ENCODE results near the gene MMP8. TPM values are rescaled to one million over a fixed set of nuclear protein-coding genes. Genes with fewer than 3 reads are reported as not detected.
"Not testable (repeated sequence)": the region's sequence is repeated elsewhere in the genome, so short reads cannot be mapped to it uniquely, and the experiment has no call there.

The MMP8 gene
- total RNA-seq, 2 donors from 2014 or later, result not detected

GRCh38 chr11:102746746-102747578 is 22.2 kb upstream of the MMP8 start:
- not testable (repeated sequence) for ATAC-seq (replicated peaks); H3K36me3 Mint-ChIP-seq (ENCODE audit: low read depth); H3K4me3 Mint-ChIP-seq; H3K9me3 Mint-ChIP-seq; H3K4me1 Mint-ChIP-seq; H3K27ac Mint-ChIP-seq
- peaks cover 17% of the 10 kb centered on the region for H3K27me3 Mint-ChIP-seq

GRCh38 chr11:102734650-102735049 is 9.9 kb upstream of the MMP8 start:
- H3K36me3 Mint-ChIP-seq (ENCODE audit: low read depth), result no peaks in the 10 kb centered on the region
- no peaks in the 10 kb centered on the region for H3K4me1 Mint-ChIP-seq
- H3K27ac Mint-ChIP-seq, result no peak overlapping the region
- H3K4me3 Mint-ChIP-seq, result no peak overlapping the region
- H3K9me3 Mint-ChIP-seq, result no peaks in the 10 kb centered on the region
- ATAC-seq (replicated peaks), result no peak
- peaks cover 10% of the 10 kb centered on the region for H3K27me3 Mint-ChIP-seq

- Mint-ChIP-seq H3K27me3 (peaks cover 8% of the 10 kb centered on the region), H3K4me1 (no peaks in the 10 kb centered on the region), H3K9me3 (no peaks in the 10 kb centered on the region), H3K4me3 (no peak overlapping the region), H3K36me3 (ENCODE audit: low read depth) (no peaks in the 10 kb centered on the region), H3K27ac (no peak overlapping the region)
- ATAC-seq (replicated peaks), result peak; percentile 57
Measured at GRCh38 chr11:102733232-102733875, 8.6 kb upstream of the MMP8 start.

- not testable (repeated sequence) for H3K36me3 Mint-ChIP-seq (ENCODE audit: low read depth); H3K27me3 Mint-ChIP-seq; H3K4me1 Mint-ChIP-seq; H3K27ac Mint-ChIP-seq; ATAC-seq (replicated peaks); H3K4me3 Mint-ChIP-seq; H3K9me3 Mint-ChIP-seq
Measured at GRCh38 chr11:102730944-102731343, 6.2 kb upstream of the MMP8 start.

- ATAC-seq (replicated peaks), result no peak
- Mint-ChIP-seq H3K27ac (no peak overlapping the region), H3K4me1 (no peaks in the 10 kb centered on the region), H3K9me3 (no peaks in the 10 kb centered on the region), H3K36me3 (ENCODE audit: low read depth) (no peaks in the 10 kb centered on the region), H3K4me3 (no peak overlapping the region), H3K27me3 (no peaks in the 10 kb centered on the region)
Measured at GRCh38 chr11:102729849-102730815, 5.4 kb upstream of the MMP8 start.

- H3K4me3 Mint-ChIP-seq, result no peak overlapping the region
- no peaks in the 10 kb centered on the region for H3K4me1 Mint-ChIP-seq
- no peak for ATAC-seq (replicated peaks)
- H3K27ac Mint-ChIP-seq, result no peak overlapping the region
- no peaks in the 10 kb centered on the region for H3K9me3 Mint-ChIP-seq
- no peaks in the 10 kb centered on the region for H3K36me3 Mint-ChIP-seq (ENCODE audit: low read depth)
- H3K27me3 Mint-ChIP-seq, result no peaks in the 10 kb centered on the region
Measured at GRCh38 chr11:102727890-102728289, 3.1 kb upstream of the MMP8 start.

- no peak for ATAC-seq (replicated peaks)
- H3K9me3 Mint-ChIP-seq, result peaks cover 3% of the 10 kb centered on the region
- H3K4me1 Mint-ChIP-seq, result no peaks in the 10 kb centered on the region
- H3K4me3 Mint-ChIP-seq, result no peak overlapping the region
- no peak overlapping the region for H3K27ac Mint-ChIP-seq
- peaks cover 13% of the 10 kb centered on the region for H3K27me3 Mint-ChIP-seq
- H3K36me3 Mint-ChIP-seq (ENCODE audit: low read depth), result no peaks in the 10 kb centered on the region
Measured at GRCh38 chr11:102722821-102723220, 1.9 kb downstream of the MMP8 start.

- H3K36me3 Mint-ChIP-seq (ENCODE audit: low read depth), result no peaks in the 10 kb centered on the region
- H3K4me3 Mint-ChIP-seq, result no peak overlapping the region
- no peaks in the 10 kb centered on the region for H3K4me1 Mint-ChIP-seq
- H3K27ac Mint-ChIP-seq, result no peak overlapping the region
- H3K9me3 Mint-ChIP-seq, result peaks cover 3% of the 10 kb centered on the region
- H3K27me3 Mint-ChIP-seq, result peaks cover 22% of the 10 kb centered on the region
- no peak for ATAC-seq (replicated peaks)
Measured at GRCh38 chr11:102719620-102720277, 5.0 kb downstream of the MMP8 start.

- ATAC-seq (replicated peaks), result no peak
- H3K27me3 Mint-ChIP-seq, result peaks cover 39% of the 10 kb centered on the region
- no peak overlapping the region for H3K27ac Mint-ChIP-seq
- no peaks in the 10 kb centered on the region for H3K36me3 Mint-ChIP-seq (ENCODE audit: low read depth)
- no peak overlapping the region for H3K4me3 Mint-ChIP-seq
- peaks cover 3% of the 10 kb centered on the region for H3K9me3 Mint-ChIP-seq
- no peaks in the 10 kb centered on the region for H3K4me1 Mint-ChIP-seq
Measured at GRCh38 chr11:102717280-102717679, 7.5 kb downstream of the MMP8 start.

- H3K4me3 Mint-ChIP-seq, result no peak overlapping the region
- H3K36me3 Mint-ChIP-seq (ENCODE audit: low read depth), result no peaks in the 10 kb centered on the region
- no peaks in the 10 kb centered on the region for H3K4me1 Mint-ChIP-seq
- peaks cover 1% of the 10 kb centered on the region for H3K9me3 Mint-ChIP-seq
- ATAC-seq (replicated peaks), result no peak
- H3K27ac Mint-ChIP-seq, result no peak overlapping the region
- H3K27me3 Mint-ChIP-seq, result peaks cover 41% of the 10 kb centered on the region
Measured at GRCh38 chr11:102716527-102716926, 8.2 kb downstream of the MMP8 start.

GRCh38 chr11:102712137-102712536 is 12.6 kb downstream of the MMP8 start:
- H3K9me3 Mint-ChIP-seq, result no peaks in the 10 kb centered on the region
- H3K27me3 Mint-ChIP-seq, result peaks cover 33% of the 10 kb centered on the region
- H3K27ac Mint-ChIP-seq, result no peak overlapping the region
- H3K36me3 Mint-ChIP-seq (ENCODE audit: low read depth), result no peaks in the 10 kb centered on the region
- no peaks in the 10 kb centered on the region for H3K4me1 Mint-ChIP-seq
- ATAC-seq (replicated peaks), result no peak
- H3K4me3 Mint-ChIP-seq, result no peak overlapping the region

GRCh38 chr11:102709201-102709945 is 15.4 kb downstream of the MMP8 start:
- no peak for ATAC-seq (replicated peaks)
- no peak overlapping the region for H3K27ac Mint-ChIP-seq
- H3K36me3 Mint-ChIP-seq (ENCODE audit: low read depth), result no peaks in the 10 kb centered on the region
- peaks cover 29% of the 10 kb centered on the region for H3K27me3 Mint-ChIP-seq
- no peak overlapping the region for H3K4me3 Mint-ChIP-seq
- no peaks in the 10 kb centered on the region for H3K4me1 Mint-ChIP-seq
- H3K9me3 Mint-ChIP-seq, result no peaks in the 10 kb centered on the region

- no peaks in the 10 kb centered on the region for H3K36me3 Mint-ChIP-seq (ENCODE audit: low read depth)
- H3K4me1 Mint-ChIP-seq, result no peaks in the 10 kb centered on the region
- ATAC-seq (replicated peaks), result no peak
- no peak overlapping the region for H3K4me3 Mint-ChIP-seq
- H3K27me3 Mint-ChIP-seq, result peaks cover 26% of the 10 kb centered on the region
- no peak overlapping the region for H3K27ac Mint-ChIP-seq
- H3K9me3 Mint-ChIP-seq, result no peaks in the 10 kb centered on the region
Measured at GRCh38 chr11:102708654-102709053, 16.1 kb downstream of the MMP8 start.

All from activated T-helper 17 cell treated with anti-CD3 and anti-CD28 coated beads, Interleukin-2, amount 50 U/mL, for 72 hours (primary cell).